Measurements from ENCODE around the gene MCEE.
"Not testable (repeated sequence)": the region's sequence is repeated elsewhere in the genome, so short reads cannot be mapped to it uniquely, and the experiment has no call there.

Gene MCEE

DNA sequence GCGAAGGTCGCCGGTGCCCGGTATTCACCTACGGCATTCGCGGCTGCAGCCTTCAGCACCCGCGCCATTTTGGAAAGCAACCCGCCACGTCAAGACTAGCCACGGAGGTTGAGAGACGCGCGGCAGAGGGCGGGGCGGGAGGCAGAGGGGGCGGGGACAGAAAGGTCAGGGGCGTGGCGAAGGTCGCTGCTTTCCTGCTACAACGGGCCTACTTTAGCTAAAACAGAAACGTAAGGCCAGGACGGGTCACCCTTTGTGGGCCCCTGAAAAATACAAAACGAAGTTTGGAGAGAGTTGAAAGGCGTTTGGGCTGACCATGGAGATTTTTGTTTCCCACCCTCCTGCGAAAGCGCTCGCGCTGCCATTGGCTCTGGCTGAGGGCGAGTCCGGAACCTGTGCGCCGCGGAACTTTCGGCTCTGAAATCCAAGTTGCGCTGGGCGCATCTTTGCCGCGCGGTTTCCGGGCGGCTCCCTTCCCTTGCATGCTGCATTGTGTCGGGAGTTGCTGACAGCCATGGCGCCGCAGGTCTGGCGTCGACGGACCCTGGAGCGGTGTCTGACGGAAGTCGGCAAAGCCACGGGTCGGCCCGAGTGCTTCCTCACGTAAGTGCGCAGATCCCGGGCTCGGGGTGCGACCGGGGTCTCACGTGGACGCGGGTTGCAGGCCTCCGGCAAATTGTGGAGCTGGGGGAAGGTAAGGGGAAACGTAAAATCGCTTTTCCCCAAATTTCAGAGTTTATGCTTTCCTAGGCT, at the start of gene MCEE, which contains the start of gene MPHOSPH10:
MCEE (minus strand) TSS at position 78 of the 753 bp plus-strand sequence; CDS start at position 68, 10 bp downstream.
MPHOSPH10 (plus strand) TSS at position 483 of the 753 bp plus-strand sequence; CDS start at position 515, 32 bp downstream.
- peak; percentile 75 to 80 for DNase-seq (ENCODE audit: low read depth in 2 of 2)

- not testable (repeated sequence) for DNase-seq (ENCODE audit: low read depth in 2 of 2)
Observed at GRCh38 chr2:71178836-71179235, 48.8 kb upstream of the MCEE start.

DNA sequence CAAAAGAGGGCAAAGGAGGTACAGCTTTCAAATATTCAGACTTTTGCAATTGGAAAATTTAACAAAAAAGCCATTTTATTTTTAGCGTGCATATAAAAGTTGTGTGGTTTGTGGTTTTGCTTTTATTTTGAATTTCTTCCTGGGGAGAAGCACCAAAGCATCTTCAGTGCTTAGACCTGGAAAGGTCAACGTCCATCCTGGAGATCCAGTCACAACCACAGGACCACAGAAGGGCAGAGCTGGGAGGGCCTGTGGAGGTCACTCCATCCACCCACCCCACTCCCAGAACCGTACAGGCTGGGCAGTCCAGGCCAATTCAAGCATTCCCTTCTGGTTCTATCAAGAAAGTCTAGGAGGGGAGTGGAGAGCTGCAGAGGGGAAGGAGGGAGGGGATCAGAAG, 44.2 kb upstream of the MCEE start:
- no peak for DNase-seq (ENCODE audit: low read depth in 2 of 2)

- DNase-seq (ENCODE audit: low read depth in 2 of 2), result no peak
Observed at GRCh38 chr2:71173096-71173495, 43.1 kb upstream of the MCEE start.

DNA sequence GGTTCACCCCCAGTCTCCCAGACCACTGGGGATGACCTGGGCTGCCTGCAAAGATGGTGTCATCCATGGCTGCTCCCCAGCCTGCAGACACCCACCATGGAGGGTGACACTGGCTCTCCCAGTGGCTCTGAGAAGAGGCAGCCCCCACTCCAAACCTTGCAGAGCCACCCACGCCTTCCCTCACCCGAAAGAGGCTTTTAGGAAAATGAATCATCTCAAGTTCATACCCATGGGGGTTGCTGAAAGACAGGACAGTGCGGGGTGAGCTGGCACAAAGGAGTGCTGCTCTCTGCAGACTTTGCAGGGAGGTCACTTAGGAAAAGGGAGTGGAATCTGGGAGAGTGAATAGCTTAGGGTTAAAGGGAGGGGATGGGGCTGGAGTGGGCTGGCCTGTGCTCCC, 36.8 kb upstream of the MCEE start:
- no peak for DNase-seq (ENCODE audit: low read depth in 2 of 2)

DNA sequence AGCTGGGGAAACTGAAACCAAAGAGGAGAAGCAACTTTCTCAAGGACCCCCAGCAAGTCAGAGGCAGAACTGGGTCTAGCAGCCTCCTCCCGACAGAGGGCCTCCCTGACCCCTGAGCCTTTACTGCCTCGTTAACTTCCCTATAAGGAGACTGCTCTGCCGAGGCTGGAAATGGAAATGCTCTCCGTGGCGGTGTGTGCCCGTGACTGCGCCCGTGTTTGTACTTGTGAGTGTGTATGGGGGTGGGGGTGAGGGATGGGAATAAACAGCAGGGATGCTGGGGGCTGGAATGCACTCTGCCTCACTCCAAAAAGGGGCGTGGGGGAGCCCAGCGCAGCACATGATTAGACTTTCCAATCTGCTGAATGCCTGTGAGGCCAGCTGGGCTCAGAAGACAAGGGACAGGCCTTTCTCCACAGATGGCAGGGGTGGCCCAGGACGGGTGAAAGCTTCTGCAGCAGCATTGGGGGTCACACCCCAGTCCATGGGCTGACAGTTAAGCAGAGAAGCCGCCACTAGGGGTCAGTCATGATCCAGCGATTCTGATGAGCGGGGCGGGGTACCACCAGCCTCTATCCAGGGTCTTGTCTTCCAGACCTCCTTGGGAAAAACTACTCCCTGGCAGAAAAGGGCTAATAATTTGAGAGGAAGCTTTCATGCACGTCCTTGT, 27.2 kb upstream of the MCEE start:
- peak; percentile 20 to 45 for DNase-seq (ENCODE audit: low read depth in 2 of 2)

- no peak for DNase-seq (ENCODE audit: low read depth in 2 of 2)
Observed at GRCh38 chr2:71156573-71156972, 26.5 kb upstream of the MCEE start.

GRCh38 chr2:71155846-71156245, 25.8 kb upstream of the MCEE start:
- DNase-seq (ENCODE audit: low read depth in 2 of 2), result no peak

DNA sequence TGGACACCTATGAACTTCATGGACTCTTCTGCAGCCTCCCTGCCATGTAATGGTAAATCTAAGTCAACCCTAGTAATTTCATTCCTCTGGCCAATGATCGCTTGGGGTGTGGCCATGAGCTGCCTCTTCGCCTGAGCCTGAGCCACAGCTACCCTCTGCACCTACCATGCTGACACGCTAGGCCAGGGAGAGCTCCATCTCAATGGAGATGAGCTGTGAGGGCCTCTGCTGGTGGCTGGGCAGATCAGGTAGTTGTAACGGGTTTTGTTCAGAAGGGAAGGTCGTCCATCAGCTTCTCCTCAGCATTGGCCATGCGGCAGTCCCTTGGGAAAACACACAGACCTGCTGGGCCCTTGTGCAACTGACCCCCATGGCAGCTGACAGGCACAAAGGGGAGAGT, 24.8 kb upstream of the MCEE start:
- DNase-seq (ENCODE audit: low read depth in 2 of 2), result no peak

- DNase-seq (ENCODE audit: low read depth in 2 of 2), result no peak
Observed at GRCh38 chr2:71154279-71154678, 24.2 kb upstream of the MCEE start.

DNA sequence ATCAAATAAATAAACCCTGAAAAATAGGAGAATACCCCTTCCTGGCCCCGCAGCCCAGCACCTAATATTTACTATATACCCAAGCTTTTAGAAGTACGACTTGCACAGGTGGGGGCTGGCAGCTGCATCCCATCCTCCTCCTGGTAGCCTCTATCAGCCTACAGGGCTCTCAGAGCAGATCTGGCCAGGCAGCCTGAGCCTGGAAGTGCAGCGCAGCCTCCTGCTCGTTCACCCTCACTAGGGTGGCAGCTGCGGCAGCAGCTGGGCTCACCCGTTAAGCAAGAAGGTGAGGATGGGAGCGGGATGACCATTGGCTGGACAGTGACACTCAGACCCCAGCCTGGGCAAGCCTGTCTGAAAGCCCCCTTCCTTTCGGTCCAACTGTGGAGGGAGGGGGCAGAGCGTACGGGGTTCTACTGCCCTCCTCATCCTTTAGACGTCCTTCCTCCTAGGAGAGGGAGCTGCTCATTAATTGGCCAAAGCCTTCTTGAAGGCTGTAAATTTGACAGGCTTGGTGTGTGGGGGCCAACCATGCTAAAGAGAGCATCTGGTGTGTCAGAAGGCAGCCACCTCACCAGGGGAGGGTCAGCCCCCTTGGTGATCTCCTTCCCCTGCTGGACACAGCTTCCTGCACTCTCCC, 23.7 kb upstream of the MCEE start:
- DNase-seq (ENCODE audit: low read depth in 2 of 2), result no peak

DNA sequence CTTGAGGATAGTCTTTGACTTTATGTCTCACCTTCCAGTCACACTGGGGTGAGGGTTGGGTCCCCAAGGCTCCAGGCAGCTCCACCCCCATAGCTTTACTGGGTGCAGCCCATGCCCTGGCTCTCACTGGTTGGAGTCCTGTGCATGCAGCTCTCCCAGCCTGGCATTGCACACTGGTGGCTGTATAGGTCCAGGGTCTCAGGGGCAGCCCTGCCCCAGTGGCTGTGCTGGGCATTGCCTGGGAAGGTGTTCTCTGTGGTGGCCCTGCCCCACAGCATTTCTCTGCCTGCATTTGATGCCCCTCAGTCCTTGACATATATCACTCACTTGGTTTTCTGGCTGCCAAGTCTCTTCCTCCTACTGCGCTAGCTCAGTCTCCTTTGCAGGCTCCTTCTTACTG, 21.6 kb upstream of the MCEE start:
- no peak for DNase-seq (ENCODE audit: low read depth in 2 of 2)

GRCh38 chr2:71150082-71150816, 20.2 kb upstream of the MCEE start:
- no peak for DNase-seq (ENCODE audit: low read depth in 2 of 2)

DNA sequence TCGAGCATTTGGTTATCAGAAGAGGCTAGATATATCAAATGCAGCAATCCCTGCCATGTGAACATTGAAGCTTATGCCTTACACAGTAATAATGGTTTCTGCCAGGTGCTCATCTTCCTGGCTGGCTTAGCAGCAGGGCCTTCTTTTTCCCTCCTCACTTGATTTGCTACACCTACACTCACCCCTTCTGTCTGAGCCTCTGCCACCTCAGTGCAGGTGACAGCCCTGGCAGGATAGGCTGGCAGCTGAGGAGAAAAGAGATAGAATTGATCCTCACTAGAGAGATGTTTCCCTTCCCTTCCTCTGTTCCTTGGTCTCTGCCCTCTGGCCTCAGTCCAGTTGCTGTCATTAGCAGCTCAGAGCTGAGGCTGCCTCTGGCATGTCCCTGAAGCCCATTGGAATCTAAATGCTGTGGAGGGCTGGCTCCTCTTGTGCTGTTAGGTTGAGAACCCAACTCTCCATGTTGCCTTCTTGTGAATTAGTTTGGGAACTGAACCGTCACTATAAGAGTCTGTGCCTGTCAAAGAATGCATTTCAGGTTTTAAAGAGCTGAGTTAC, 18.6 kb upstream of the MCEE start:
- DNase-seq (ENCODE audit: low read depth in 2 of 2), result no peak

- no peak for DNase-seq (ENCODE audit: low read depth in 2 of 2)
Observed at GRCh38 chr2:71143782-71144181, 13.8 kb upstream of the MCEE start.

DNA sequence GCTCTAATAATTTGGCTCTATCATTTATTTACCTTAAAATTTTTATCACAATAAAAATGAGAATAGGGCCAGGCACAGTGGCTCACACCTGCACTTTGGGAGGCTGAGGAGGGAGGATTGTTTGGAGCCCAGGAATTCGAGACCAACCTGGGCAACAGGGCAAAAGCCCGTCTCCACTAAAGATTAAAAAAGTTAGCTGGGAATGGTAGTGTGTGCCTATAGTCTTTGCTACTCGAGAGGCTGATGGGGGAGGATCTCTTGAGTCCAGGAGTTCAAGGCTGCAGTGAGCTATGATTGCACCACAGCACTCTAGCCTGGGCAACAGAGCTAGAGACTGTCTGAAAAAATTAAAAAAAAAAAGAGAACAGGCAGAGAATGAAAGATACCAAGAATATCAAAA, 6.1 kb upstream of the MCEE start:
- DNase-seq (ENCODE audit: low read depth in 2 of 2), result no peak

DNA sequence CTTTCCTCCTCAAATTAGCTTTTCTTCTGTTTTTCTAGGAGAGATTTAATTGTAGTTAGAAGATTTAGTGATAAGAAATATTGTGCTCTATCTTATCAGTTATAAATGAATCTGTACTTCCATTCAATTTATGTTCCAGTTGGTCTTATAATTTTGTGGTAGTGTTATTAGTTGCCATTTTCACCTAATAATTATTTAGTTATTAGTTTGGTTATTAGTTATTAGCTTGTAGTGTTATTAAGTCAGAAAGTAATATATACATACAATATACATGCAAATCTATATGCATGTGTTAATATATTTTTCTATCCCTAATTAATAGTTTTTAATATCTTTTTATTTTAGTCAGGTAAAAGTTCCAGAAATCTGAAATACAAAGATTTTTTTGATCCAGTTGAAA, 3.6 kb upstream of the MCEE start:
- DNase-seq (ENCODE audit: low read depth in 2 of 2), result no peak

- DNase-seq (ENCODE audit: low read depth in 2 of 2), result not testable (repeated sequence)
Observed at GRCh38 chr2:71131387-71132166, 1.5 kb upstream of the MCEE start.

- no peak for DNase-seq (ENCODE audit: low read depth in 2 of 2)
Observed at GRCh38 chr2:71130905-71131244, 846 bp upstream of the MCEE start.

DNA sequence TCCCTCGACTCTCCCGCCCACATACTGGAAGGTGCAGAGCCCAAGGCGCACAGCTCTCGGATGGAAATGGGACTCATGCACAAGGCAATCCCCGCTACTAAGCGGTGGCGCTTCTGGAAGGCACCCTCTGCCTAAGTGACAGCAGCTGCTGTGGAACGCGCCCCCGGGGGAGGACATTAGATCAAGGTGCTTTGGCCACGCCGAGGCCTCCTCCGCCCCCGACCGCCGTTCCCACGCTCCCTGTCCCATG, 202 bp downstream of the MCEE start:
- DNase-seq (ENCODE audit: low read depth in 2 of 2), result no peak

DNA sequence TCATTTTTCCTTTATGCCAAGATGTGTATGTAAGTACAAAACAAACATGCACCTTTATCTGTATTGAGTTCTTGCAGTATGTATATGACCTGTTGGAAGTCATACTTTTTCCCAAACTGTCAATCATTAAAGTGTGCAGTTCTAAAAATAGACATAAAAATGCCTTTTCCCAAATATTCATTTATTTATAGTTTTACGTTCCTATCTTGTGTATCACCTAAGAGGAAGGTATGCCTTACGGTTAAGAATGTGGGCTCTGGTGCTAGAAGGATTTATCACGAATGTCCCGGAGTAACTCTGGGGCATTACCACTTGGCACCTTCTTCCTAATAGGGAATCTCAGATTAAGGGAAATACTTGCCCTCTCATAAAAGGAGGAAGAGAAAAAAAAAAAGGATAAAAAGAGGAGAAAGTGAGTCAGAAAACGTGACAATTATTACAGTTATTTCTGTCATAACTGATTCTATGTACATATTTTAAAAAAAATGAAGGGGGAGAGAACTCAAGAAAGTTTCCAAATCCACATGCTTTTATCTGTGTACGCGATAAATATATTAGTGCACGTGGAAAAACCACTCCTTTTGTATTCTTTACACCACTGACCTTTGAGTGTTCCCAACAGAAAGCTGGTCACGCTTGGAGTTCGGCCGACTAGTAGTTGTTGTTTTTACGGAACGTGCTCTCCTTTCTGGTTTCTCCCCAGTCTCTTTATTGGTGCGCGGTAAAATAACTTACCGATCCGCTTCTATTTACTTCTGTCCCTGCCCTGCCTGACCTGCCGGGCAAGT, 721 bp downstream of the MCEE start:
- no peak for DNase-seq (ENCODE audit: low read depth in 2 of 2)
